Measurements from ENCODE around the gene ANKRD1. TPM values are rescaled to one million over a fixed set of nuclear protein-coding genes. Genes with fewer than 3 reads are reported as not detected.

The ANKRD1 gene
- total and polyA plus RNA-seq, 2 of the 8 experiments (the other 6 are each of a cell fraction or from before 2014, with no cell fraction given): 0.03 TPM; not detected in 1

DNA sequence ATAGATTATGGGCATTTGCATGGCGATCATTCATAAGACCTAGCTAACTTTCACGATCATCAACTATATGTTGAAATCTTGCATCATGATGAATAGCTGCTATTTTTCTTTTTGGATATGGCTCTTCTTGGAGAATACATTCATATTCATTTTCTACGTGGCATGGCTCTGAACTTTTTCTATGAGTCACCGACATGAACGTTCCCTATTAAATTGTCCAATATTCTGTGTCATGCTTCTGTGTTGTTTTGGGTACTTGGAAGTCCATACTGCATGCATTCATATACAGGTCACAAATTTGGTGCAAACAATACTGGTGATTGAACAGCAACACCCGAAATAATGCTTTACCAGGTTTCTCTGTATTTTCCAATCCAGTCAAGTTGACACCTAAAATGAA lies 37.9 kb upstream of the ANKRD1 start:
- Histone ChIP-seq H3K9ac (replicated peaks in 1 of 4; ENCODE audit: extremely low read depth in 1 of 4, low read depth in 3 of 4, low read length in 3 of 4) (no peak overlapping the region), H3K27ac (ENCODE audit: low read depth, low read length) (no peak overlapping the region), H3K4ac (replicated peaks; ENCODE audit: insufficient read length, low read depth, low read length) (no peak overlapping the region), H3K9me3 (ENCODE audit: insufficient read depth in 2 of 2, low read depth in 1 of 2, low read length in 1 of 2) (no peaks in the 10 kb centered on the region), H2AK5ac (ENCODE audit: low read depth, low read length) (no peak overlapping the region), H3K4me3 (ENCODE audit: extremely low read depth in 1 of 4, insufficient read depth in 2 of 4, low read depth in 3 of 4, low read length in 4 of 4) (no peak overlapping the region), H2BK15ac (ENCODE audit: low read length) (no peak overlapping the region), H3K23ac (ENCODE audit: insufficient read length) (no peak overlapping the region), H2BK120ac (replicated peaks; ENCODE audit: low read depth, low read length) (no peak overlapping the region), H4K91ac (replicated peaks; ENCODE audit: insufficient read length, low read length) (no peak overlapping the region), H3K23me2 (ENCODE audit: low read depth, low read length) (no peaks in the 10 kb centered on the region), H3K36me3 (ENCODE audit: control insufficient read depth in 2 of 4, insufficient read depth in 4 of 4, low read length in 3 of 4) (no peaks in the 10 kb centered on the region), H2BK5ac (ENCODE audit: low read depth, low read length) (no peak overlapping the region), H4K8ac (ENCODE audit: extremely low read depth, insufficient read depth, low read length) (no peak overlapping the region), H3K14ac (ENCODE audit: insufficient read length) (no peak overlapping the region), H3K4me1 (replicated peaks in 1 of 4; ENCODE audit: control insufficient read depth in 3 of 4, insufficient read depth in 4 of 4, low read length in 3 of 4) (no peaks in the 10 kb centered on the region), H3K27me3 (replicated peaks in 1 of 4; ENCODE audit: control insufficient read depth in 3 of 4, extremely low read depth in 1 of 4, insufficient read depth in 3 of 4, low read length in 3 of 4) (peaks cover 0 to 6% (median 2%) of the 10 kb centered on the region in 4 experiments; a peak in 3 of 7 replicates), H3K56ac (replicated peaks; ENCODE audit: insufficient read length, low read depth, low read length) (no peak overlapping the region), H3K79me2 (ENCODE audit: control insufficient read depth in 1 of 2, insufficient read depth in 2 of 2, low read length in 2 of 2) (no peaks in the 10 kb centered on the region), H2BK12ac (ENCODE audit: low read depth, low read length) (no peak overlapping the region), H4K5ac (ENCODE audit: insufficient read length, low read depth, low read length) (no peak overlapping the region), H4K20me1 (replicated peaks in 1 of 2; ENCODE audit: control insufficient read depth in 1 of 2, insufficient read depth in 2 of 2, low read length in 2 of 2) (no peaks in the 10 kb centered on the region), H3K18ac (ENCODE audit: extremely low read depth, low read length) (no peak overlapping the region), H3K79me1 (ENCODE audit: low read depth, low read length) (no peaks in the 10 kb centered on the region), H2BK20ac (ENCODE audit: low read length) (no peak overlapping the region), H3K4me2 (ENCODE audit: insufficient read depth in 1 of 2, low read depth in 2 of 2, low read length in 2 of 2) (no peak overlapping the region), H2AFZ (ENCODE audit: low read length) (no peak overlapping the region)
- WGBS, 2 experiments (ENCODE audit: extremely low coverage in 1 of 2, insufficient coverage in 1 of 2, insufficient read length in 1 of 2, insufficient replicate concordance in 2 of 2, low coverage in 1 of 2, low lambda C conversion rate in 2 of 2, missing lambda C conversion rate in 1 of 2): 86% methylated on average over 6 of the region's 6 CpGs; no CpG with 5 or more reads in 1 of the 2 experiments
- TF ChIP-seq JUND (IDR thresholded peaks at IDR 0.05; ENCODE audit: low read length) (no peak), CTBP2 (IDR thresholded peaks at IDR 0.05; ENCODE audit: borderline replicate concordance, insufficient read depth, insufficient read length, low read length) (no peak), SIN3A (conservative IDR thresholded peaks at IDR 0.05 in 1 of 2, IDR thresholded peaks at IDR 0.05 in 1 of 2; ENCODE audit: low read depth in 1 of 2, low read length in 2 of 2) (no peak), EZH2 (IDR thresholded peaks at IDR 0.05; ENCODE audit: low read depth, low read length, severe bottlenecking) (no peak), SIX5 (IDR thresholded peaks at IDR 0.05; ENCODE audit: low read depth, low read length) (no peak), CREB1 (IDR thresholded peaks at IDR 0.05) (no peak), POU5F1 (IDR thresholded peaks at IDR 0.05; ENCODE audit: low read depth, low read length) (no peak)
- TF ChIP-seq, protein P1, sequence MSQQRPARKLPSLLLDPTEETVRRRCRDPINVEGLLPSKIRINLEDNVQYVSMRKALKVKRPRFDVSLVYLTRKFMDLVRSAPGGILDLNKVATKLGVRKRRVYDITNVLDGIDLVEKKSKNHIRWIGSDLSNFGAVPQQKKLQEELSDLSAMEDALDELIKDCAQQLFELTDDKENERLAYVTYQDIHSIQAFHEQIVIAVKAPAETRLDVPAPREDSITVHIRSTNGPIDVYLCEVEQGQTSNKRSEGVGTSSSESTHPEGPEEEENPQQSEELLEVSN (IDR thresholded peaks at IDR 0.05): no peak
- FAIRE-seq: no peak
- no peak for DNase-seq (ENCODE audit: low read depth in 1 of 2, low spot score in 2 of 2)
- POLR2A ChIA-PET (ENCODE audit: partially characterized antibody): interaction anchor here (0.7 kb wide), 1 partner anchor 145 kb away, joined by 3 read pairs; no protein-coding TSS in a partner anchor
- CTCF ChIA-PET (ENCODE audit: partially characterized antibody): interaction anchor here (0.6 to 1.0 kb wide), 3 partner anchors 11 to 48 kb away, joined by 3 read pairs; no protein-coding TSS in a partner anchor
